HCT116 (cell line): ENCODE results near the gene OPN4. TPM values are rescaled to one million over a fixed set of nuclear protein-coding genes. Genes with fewer than 3 reads are reported as not detected.

Experiments
- ATAC-seq: fragments of 200-7000 bp; cut with Tn5 transposase; 2 replicates; pipeline ENCODE4 v1.9.1; 2020; ENCODE audit warnings: mild to moderate bottlenecking, moderate library complexity
- BruUV-seq: library from RNA; stranded (reverse); fragments of 400-500 nt; replicated peaks from 2 replicates; lab custom pipeline; 2021; lab: Mats Ljungman, UMichigan
- CTCF ChIA-PET: fragments of 300-600 bp; sonication (Branson Sonifier 250); formaldehyde crosslinking; loops from one replicate; lab custom pipeline; 2021; ENCODE audit warnings: antibody characterized with exemption; lab: Charles Lee
- POLR2A ChIA-PET: fragments of 300-600, 350-600 bp; sonication (Branson Sonifier 250); formaldehyde crosslinking; loops from one replicate; lab custom pipeline; 2021; ENCODE audit warnings: antibody characterized with exemption; lab: Charles Lee
- RAD21 ChIA-PET, 2 experiments: fragments of 300-600 bp; sonication (Branson Sonifier 250); formaldehyde crosslinking; loops; one replicate each; lab custom pipeline; 2023; ENCODE audit warnings: low total read pairs in 2 of 2; ENCODE audit not compliant: uncharacterized antibody in 2 of 2, unreplicated experiment in 2 of 2, low non-redundant PET in 1 of 2; lab: Charles Lee
- DNase-seq: peaks from one replicate; pipeline ENCODE4 v3.0.0-alpha.2; 2010; ENCODE audit warnings: low read depth, low spot score
- H2AFZ ChIP-seq: fragments of 200-600 bp; shearing (Covaris generic), sonication (generic); 2 replicates; pipeline ENCODE4 v1.6.1; 2017; ENCODE audit warnings: low read depth, mixed run types, mixed read lengths, antibody characterized with exemption, low read length; ENCODE audit not compliant: poor library complexity, severe bottlenecking
- H3K27ac ChIP-seq: 2 replicates; pipeline ENCODE4 v1.5.1; 2012; ENCODE audit warnings: low read depth, low read length
- H3K27me3 ChIP-seq: fragments of 200-600 bp; sonication (generic); 2 replicates; pipeline ENCODE4 v1.6.1; 2016; ENCODE audit warnings: mixed run types, low read length, mixed read lengths; ENCODE audit not compliant: insufficient read depth
- H3K36me3 ChIP-seq, 2 experiments: fragments of 200-500 bp in 1 of 2; fragments of 200-600 bp in 1 of 2; sonication (Bioruptor generic) in 1 of 2; sonication (generic) in 1 of 2; 2 replicates each; pipeline versions ENCODE4 v1.5.1 to v1.6.1; 2014 to 2016; ENCODE audit warnings: low read length in 2 of 2, inconsistent platforms in 1 of 2, mixed read lengths in 1 of 2, mixed run types in 1 of 2; ENCODE audit not compliant: insufficient read depth in 2 of 2, control insufficient read depth in 1 of 2
- H3K4me1 ChIP-seq, 2 experiments: fragments of 200-600 bp in 1 of 2; sonication (generic) in 1 of 2; 2 replicates each; pipeline versions ENCODE4 v1.5.1 to v1.6.1; 2012 to 2017; ENCODE audit warnings: low read length in 2 of 2, inconsistent platforms in 1 of 2, mild to moderate bottlenecking in 1 of 2, mixed read lengths in 1 of 2, mixed run types in 1 of 2, moderate library complexity in 1 of 2; ENCODE audit not compliant: insufficient read depth in 2 of 2, control insufficient read depth in 1 of 2
- H3K4me2 ChIP-seq: fragments of 200-600 bp; sonication (generic); 2 replicates; pipeline ENCODE4 v1.6.1; 2017; ENCODE audit warnings: mixed run types, low read length, mixed read lengths
- H3K4me3 ChIP-seq, 2 experiments: fragments of 200-600 bp in 1 of 2; sonication (generic) in 1 of 2; replicated peaks in 1 of 2; 2 replicates each; pipeline ENCODE4 v1.5.1; 2011 to 2016; ENCODE audit warnings: low read length in 2 of 2, control low read depth in 1 of 2, low read depth in 1 of 2, mild to moderate bottlenecking in 1 of 2, mixed read lengths in 1 of 2, mixed run types in 1 of 2
- H3K79me2 ChIP-seq: fragments of 200-600 bp; sonication (generic); 2 replicates; pipeline ENCODE4 v1.6.1; 2017; ENCODE audit warnings: mild to moderate bottlenecking, mixed run types, low read length, moderate library complexity, mixed read lengths; ENCODE audit not compliant: insufficient read depth
- H3K9ac ChIP-seq: fragments of 200-600 bp; sonication (generic); 2 replicates; pipeline ENCODE4 v1.6.1; 2016; ENCODE audit warnings: low read length, mixed read lengths
- H3K9me2 ChIP-seq: fragments of 200-600 bp; sonication (generic), shearing (Covaris generic); 2 replicates; pipeline ENCODE4 v1.6.1; 2017; ENCODE audit warnings: mixed run types, mild to moderate bottlenecking, moderate library complexity; ENCODE audit not compliant: insufficient read depth
- H3K9me3 ChIP-seq, 2 experiments: fragments of 200-500 bp in 1 of 2; fragments of 200-600 bp in 1 of 2; sonication (Bioruptor generic) in 1 of 2; sonication (generic) in 1 of 2; 2 replicates each; pipeline ENCODE4 v1.6.1; 2014 to 2017; ENCODE audit warnings: low read length in 2 of 2, mixed read lengths in 2 of 2, inconsistent platforms in 1 of 2, low read depth in 1 of 2, mild to moderate bottlenecking in 1 of 2, mixed run types in 1 of 2, moderate library complexity in 1 of 2; ENCODE audit not compliant: control insufficient read depth in 1 of 2, insufficient read depth in 1 of 2
- H4K20me1 ChIP-seq: fragments of 200-600 bp; sonication (generic), shearing (Covaris generic); 2 replicates; pipeline ENCODE4 v1.6.1; 2017; ENCODE audit warnings: mixed run types, mild to moderate bottlenecking, moderate library complexity; ENCODE audit not compliant: insufficient read depth
- EGR1 ChIP-seq: IDR thresholded peaks from 2 replicates; pipeline ENCODE4 v1.6.1; 2012; ENCODE audit warnings: low read depth
- ELF1 ChIP-seq: IDR thresholded peaks from 2 replicates; pipeline ENCODE4 v1.6.1; 2012; ENCODE audit warnings: low read depth, borderline replicate concordance
- FOSL1 ChIP-seq: IDR thresholded peaks from 2 replicates; pipeline ENCODE4 v1.6.1; 2012; ENCODE audit warnings: low read depth
- JUND ChIP-seq: IDR thresholded peaks from 2 replicates; pipeline ENCODE4 v1.6.1; 2012
- MAX ChIP-seq: IDR thresholded peaks from 2 replicates; pipeline ENCODE4 v1.6.1; 2012
- POLR2A ChIP-seq: IDR thresholded peaks from 2 replicates; pipeline ENCODE4 v1.7.0; 2011; ENCODE audit warnings: borderline replicate concordance; ENCODE audit not compliant: insufficient read depth, insufficient read length; ENCODE audit errors: extremely low read depth
- SP1 ChIP-seq: IDR thresholded peaks from 2 replicates; pipeline ENCODE4 v1.6.1; 2012; ENCODE audit warnings: low read depth
- SRF ChIP-seq: IDR thresholded peaks from 2 replicates; pipeline ENCODE4 v1.6.1; 2012; ENCODE audit warnings: low read depth
- TCF7L2 ChIP-seq: IDR thresholded peaks from 2 replicates; pipeline ENCODE4 v1.7.0; 2011; ENCODE audit warnings: borderline replicate concordance, inconsistent platforms; ENCODE audit not compliant: insufficient read depth, insufficient read length; ENCODE audit errors: extremely low read depth
- ZFX ChIP-seq: fragments of 450-650 bp; IDR thresholded peaks from 2 replicates; pipeline ENCODE4 v1.6.1; 2017
- intact Hi-C: fragments of 100-400 bp; cut with micrococcal nuclease; formaldehyde crosslinking; loops from 2 replicates; pipeline ENCODE4 v1.10.0; 2022
- total RNA-seq: library from RNA; stranded (reverse); gene quantifications from one replicate; pipeline ENCODE4 v1.2.1, GENCODE V29; 2021; ENCODE audit not compliant: unreplicated experiment
- TF ChIP-seq, protein P1 (sequence below): IDR thresholded peaks from 2 replicates; pipeline ENCODE4 v1.6.1; 2011; ENCODE audit warnings: mild to moderate bottlenecking, low read length, moderate library complexity; ENCODE audit not compliant: insufficient replicate concordance; ENCODE audit errors: extremely low read depth
- TF ChIP-seq, protein P2 (sequence below): IDR thresholded peaks from 2 replicates; pipeline ENCODE4 v1.6.1; 2012

Gene OPN4
- total RNA-seq, 1 experiment from 2014 or later, result not detected

DNA sequence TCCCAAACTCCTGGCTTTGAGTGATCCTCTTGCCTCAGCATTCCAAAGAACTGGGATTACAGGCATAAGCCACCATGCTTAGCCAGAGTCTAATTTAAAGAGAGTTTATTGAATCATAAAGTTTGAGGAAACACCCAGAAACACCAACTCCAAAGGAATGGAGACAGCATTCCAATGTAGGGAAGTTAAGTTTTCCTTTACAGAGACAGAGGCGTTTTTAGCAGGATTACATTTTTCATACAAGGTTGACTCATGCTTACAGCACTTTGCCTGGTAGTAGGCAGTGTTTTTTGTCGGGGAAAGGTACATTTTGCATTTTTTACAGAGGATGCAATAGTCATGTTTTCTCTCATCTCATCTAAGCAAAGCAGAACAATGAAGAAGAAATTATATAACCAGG is 18.9 kb upstream of the OPN4 start (continued):
- TF ChIP-seq JUND (no peak), EGR1 (no peak), SRF (no peak), TCF7L2 (no peak)
- TF ChIP-seq, all 23 proteins: peak for 0

DNA sequence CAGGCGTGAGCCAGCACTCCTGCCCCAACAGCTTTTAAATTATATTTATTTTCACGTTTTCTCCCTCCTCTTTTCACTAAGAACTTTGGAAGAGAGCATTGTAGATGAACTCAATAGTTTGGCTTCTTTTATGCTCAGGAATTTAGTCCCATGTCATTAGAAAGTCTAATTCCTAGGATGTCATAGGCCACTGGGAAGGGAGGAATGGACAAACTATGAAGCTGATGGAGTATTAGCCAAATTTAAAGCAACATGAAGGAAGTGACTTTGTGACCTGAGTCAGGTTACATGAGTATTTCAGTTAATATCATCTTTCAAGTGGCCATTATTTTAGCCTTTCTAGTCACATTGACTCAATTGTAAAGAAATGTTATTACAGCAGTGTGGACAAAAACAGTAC is 18.0 kb upstream of the OPN4 start:
- Histone ChIP-seq H2AFZ (no peak overlapping the region), H3K9ac (no peak overlapping the region), H3K4me2 (no peak overlapping the region), H4K20me1 (no peaks in the 10 kb centered on the region), H3K9me2 (no peaks in the 10 kb centered on the region), H3K4me3 (no peak overlapping the region), H3K9me3 (no peaks in the 10 kb centered on the region)
- ChIA-PET POLR2A (no interaction called here), CTCF (no interaction called here), RAD21 (no interaction called here)
- ATAC-seq, result no peak
- no peak for TF ChIP-seq MAX
- no peak for TF ChIP-seq ZFX
- TF ChIP-seq, protein P1, sequence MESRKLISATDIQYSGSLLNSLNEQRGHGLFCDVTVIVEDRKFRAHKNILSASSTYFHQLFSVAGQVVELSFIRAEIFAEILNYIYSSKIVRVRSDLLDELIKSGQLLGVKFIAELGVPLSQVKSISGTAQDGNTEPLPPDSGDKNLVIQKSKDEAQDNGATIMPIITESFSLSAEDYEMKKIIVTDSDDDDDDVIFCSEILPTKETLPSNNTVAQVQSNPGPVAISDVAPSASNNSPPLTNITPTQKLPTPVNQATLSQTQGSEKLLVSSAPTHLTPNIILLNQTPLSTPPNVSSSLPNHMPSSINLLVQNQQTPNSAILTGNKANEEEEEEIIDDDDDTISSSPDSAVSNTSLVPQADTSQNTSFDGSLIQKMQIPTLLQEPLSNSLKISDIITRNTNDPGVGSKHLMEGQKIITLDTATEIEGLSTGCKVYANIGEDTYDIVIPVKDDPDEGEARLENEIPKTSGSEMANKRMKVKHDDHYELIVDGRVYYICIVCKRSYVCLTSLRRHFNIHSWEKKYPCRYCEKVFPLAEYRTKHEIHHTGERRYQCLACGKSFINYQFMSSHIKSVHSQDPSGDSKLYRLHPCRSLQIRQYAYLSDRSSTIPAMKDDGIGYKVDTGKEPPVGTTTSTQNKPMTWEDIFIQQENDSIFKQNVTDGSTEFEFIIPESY, result no peak
- TF ChIP-seq SP1, result no peak
- TF ChIP-seq, protein P2, sequence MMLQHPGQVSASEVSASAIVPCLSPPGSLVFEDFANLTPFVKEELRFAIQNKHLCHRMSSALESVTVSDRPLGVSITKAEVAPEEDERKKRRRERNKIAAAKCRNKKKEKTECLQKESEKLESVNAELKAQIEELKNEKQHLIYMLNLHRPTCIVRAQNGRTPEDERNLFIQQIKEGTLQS, result no peak
- no peak for TF ChIP-seq FOSL1
- TF ChIP-seq ELF1, result no peak
- no peak for TF ChIP-seq SRF
- TF ChIP-seq POLR2A, result no peak
- TF ChIP-seq, all 23 proteins: peak for 0
- Histone ChIP-seq H3K27me3 (0 out of 2 replicates have a peak, but pooled peaks cover 6% of the 10 kb centered on the region), H3K79me2 (no peaks in the 10 kb centered on the region), H3K4me1 (peaks cover 6 to 10% of the 10 kb centered on the region in 2 experiments; a peak in 3 of 4 replicates), H3K27ac (no peak overlapping the region), H3K36me3 (no peaks in the 10 kb centered on the region)
- no peak for DNase-seq
- intact Hi-C loops, result no loop called here
- no TSS peak for BruUV-seq
